AML-193 (cell line): ENCODE measurements around the gene RNF169.
A peak's percentile ranks its signal among the peaks of the same experiment; 100 is the strongest.
"Not testable (repeated sequence)": the region's sequence is repeated elsewhere in the genome, so short reads cannot be mapped to it uniquely, and the experiment has no call there.

Experiments
- DNase-seq, 2 experiments: peaks; one replicate each; lab custom pipeline; 2025; lab: John Stamatoyannopoulos, UW

The RNF169 gene

DNA sequence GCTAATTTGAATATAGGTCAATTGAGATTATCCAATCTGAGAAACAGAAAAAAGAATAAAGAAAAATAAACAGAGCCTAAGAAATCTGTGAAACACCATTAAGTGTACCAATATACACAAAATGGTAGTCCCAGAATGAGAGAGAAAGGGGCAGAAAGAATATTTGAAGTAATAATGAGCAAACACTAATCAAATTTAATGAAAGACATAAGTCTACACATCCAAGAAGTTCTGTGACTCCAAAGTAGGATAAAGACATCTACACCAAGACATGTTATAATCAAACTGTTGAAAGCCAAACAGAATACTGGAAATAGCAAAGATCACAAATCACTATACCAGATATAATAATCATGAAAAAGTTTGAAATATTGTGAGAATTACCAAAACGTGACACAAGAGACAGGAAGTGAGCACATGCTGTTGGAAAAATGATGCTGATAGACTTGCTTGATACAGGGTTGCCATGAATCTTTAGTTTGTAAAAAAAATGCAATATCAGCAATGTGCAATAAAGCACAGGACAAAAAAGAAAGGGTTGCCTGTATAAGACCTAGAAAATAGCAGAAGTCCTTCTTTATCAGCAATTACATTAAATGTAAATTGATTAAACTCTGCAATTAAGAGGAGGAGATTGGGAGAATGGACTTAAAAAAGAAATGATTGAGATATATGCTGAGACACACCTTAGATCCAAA is 75.8 kb downstream of the RNF169 start:
- DNase-seq: no peak

- DNase-seq: not testable (repeated sequence)
Measured at GRCh38 chr11:74825596-74825995, 76.9 kb downstream of the RNF169 start.

- DNase-seq: no peak
Measured at GRCh38 chr11:74826901-74827300, 78.3 kb downstream of the RNF169 start.

- no peak for DNase-seq
Measured at GRCh38 chr11:74837191-74837590, 88.5 kb downstream of the RNF169 start.

DNA sequence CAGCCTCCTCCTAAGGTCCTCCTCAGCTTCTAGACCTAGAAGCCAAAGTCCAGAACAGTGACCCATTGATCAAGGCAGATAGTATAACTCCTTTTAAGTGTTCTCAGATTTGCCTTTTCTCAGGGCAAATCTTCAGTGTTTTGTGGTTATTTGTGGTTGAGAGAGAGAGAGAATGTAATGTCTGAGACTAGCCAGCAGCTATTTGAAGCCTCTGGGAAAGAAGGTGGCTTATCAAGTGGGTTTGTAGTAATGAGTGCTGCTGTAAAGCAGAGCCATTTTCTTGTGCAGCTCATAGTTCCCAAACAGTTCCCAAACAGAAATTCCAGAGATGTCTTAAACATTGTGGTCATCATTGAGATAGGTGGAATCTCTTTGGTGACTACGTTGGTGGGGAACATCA is 89.5 kb downstream of the RNF169 start:
- no peak for DNase-seq

DNA sequence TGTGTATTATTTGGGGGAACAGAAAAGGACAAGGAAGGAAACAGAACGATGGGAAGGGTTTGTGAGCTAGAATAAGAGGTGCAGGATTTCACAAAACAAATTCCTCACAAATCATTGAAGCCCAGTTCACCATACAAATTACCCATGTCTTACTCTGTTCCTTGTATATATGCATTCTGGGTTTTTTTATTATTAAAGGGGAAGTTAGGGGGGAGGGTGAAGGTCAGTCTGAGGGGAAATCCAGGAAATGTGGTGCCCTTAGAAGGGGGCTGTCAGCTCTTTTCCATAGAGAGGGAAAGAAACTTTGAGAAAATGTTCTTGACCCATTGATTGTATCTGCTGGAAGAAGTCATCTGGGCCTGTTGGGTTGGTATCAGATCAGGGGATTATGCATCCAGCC is 90.8 kb downstream of the RNF169 start:
- no peak for DNase-seq

DNA sequence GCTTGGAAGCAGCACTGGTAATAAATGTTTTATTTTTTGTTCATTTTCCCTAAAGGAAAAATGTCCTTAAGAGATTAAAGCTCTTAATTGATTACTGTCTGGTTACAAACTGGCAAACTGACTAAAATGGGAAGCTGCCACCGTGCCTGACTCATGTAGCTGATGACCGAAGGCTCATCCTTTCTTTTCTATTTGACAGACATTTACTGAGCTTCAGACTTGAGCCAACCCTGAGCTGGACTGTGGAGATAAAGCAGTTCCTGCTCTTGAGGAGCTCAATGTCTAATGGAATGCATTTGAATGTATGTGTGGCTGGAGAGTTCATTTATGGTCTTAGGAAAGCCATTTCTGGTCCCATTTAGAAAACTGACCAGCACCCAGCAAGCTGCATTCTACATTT is 91.3 kb downstream of the RNF169 start:
- no peak for DNase-seq

DNA sequence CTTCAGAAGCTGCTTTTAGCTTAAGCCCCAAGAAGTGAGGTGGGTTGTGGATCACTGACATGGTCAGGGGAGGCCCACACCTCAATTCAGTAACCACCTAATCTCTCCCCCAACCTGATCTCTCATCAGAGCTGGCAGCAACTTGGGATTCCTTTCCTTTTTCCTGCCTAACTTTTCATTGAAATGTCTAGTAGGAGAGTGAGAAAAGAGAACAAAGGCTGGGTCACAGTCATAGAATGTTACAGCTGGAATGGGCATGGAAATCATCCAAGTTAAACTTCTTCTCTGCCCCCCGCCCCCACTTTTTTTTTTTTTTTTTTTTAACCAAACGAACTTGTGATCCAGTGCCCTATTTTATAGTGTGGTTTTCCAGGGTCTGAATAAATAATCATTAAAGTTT is 91.8 kb downstream of the RNF169 start:
- DNase-seq: no peak

GRCh38 chr11:74842967-74843366 is 94.3 kb downstream of the RNF169 start:
- no peak for DNase-seq

DNA sequence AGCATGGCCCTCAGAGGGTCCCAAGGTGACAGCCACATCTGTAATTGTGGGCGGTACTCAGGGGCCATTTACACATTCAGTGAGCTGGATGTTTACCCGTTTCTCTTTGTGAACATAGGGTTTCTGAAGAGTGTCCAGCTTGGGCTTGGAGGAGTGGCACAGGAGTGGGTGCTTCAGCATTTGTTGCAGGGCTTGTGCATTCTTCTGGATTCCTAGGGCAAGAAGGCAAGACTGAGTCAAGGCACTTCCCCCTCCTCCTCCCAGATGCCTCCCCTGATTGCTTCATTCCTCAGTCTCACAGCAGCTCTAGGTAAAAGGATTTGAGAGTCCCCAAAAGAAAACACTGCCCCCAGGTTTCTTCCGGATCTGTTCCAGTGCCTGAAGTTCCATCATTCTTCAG is 95.4 kb downstream of the RNF169 start:
- DNase-seq: no peak

GRCh38 chr11:74844865-74845264 is 96.2 kb downstream of the RNF169 start:
- no peak for DNase-seq

GRCh38 chr11:74845978-74846517 is 97.4 kb downstream of the RNF169 start:
- no peak for DNase-seq

DNA sequence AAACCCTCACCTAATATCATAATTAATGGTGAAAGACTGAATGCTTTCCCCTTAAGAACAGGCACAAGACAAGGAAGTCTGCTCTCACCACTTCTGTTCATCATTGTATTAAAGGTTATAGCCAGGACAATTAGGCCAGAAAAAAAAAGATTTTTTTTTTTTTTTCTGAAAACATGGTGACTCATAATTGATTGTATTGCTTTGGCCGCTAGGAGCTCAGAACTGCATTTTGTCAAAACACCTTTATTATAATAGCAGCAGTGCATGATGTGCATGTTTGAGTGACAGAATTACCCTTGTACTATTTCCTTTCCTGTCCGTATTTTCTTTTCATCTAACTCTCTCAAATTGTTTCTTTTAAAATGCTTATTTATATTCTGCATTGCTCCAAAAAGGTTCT is 98.1 kb downstream of the RNF169 start:
- no peak for DNase-seq

- DNase-seq: peak in 1 of 2 experiments; percentile 15
Measured at GRCh38 chr11:74847395-74847794, 98.7 kb downstream of the RNF169 start.

- DNase-seq: no peak
Measured at GRCh38 chr11:74847895-74848294, 99.2 kb downstream of the RNF169 start.

DNA sequence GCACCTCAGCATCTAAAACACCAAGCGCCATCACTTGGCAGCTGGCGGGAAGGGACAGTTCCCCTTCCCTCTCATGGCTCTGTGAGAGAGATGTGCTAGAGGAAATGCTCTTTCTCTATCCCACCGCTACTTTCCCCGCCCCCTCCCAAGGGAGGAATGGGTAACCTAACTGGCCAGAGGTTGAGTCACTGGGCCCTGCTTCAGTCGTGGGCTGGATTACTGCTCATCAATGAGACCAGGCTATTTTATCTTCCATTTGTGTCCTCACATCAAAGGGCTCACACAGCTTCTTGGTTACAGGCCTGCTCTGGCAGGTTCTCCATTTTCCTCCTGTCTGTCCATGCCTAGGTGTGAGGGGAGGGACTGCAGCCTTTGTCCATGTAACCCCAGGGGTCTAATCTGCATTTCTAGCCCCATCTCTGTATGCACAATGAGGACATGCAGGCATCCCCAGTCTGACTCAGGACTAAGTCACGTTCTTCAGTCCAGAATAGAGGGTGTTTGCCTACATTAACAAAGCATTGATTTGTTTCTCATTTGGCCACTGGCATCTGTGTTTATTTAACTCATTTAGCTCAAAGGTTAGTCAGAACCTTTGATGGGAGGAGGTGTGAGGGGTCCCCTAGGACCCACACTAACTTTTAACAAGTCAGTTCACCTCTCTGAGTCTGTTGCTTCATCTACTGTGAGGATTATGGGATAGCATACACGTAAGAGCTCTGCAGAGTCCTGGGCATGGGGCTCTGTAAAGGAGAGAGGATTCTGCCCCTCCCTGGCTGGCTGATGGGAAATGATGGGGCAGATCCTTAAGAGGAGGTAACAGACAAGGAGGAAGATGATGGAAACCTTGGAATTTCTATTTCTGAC is 101.1 kb downstream of the RNF169 start:
- DNase-seq: no peak

GRCh38 chr11:74853223-74853622 is 104.6 kb downstream of the RNF169 start:
- DNase-seq: no peak

DNA sequence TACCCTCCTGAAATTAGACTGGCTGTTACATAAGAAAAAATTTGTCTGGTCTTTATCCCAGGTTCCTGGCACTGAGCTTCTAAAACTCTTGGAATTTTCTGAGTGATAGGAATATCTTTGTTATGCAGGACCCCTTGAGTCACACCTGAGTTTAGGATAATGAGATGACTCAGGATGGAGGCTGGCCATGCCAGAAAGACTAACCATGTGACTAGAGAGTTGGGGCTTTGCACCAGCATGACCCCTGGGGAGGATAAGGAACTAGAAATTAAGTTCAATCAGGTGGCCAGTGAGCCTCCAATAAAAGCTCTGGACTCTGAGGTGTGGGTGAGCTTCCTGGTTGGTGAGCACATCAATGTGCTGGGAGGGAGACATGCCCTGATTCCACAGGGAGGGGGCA is 112.1 kb downstream of the RNF169 start:
- no peak for DNase-seq

DNA sequence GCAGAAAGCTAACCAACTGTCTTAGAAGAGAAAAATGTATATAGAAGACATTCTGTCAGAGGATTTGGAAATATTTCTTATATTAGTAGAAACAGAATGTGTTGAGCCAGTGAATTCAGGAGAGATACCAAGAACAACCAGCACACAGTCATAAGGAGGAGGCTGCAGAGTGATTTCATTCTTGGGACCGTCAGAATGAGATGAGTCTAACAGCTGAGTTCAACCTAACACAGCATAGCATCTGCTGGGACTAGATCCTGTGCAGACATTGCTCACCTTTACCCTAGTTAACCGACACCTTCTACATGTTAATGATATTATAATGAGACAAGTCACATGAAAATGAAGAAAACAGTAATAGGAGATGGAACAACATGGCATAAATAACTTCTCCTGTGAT is 114.8 kb downstream of the RNF169 start:
- DNase-seq: no peak

DNA sequence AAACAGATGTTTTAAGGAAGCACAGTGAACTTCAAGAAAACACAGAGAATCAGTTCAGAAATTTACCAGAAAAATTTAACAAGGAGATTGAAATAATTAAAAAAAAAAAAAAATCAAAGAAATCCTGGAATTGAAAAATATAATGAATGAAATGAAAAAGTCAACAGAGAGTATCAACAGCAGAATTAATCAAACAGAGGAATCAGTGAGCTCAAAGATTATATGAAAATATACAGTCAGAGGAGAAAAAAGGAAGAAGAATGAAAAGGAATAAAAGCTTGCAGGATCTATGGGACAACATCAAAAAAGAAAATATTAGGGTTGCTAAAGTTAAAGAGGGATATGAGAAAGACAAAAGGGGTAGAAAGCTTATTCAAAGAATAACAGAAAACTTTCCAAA is 117.9 kb downstream of the RNF169 start:
- DNase-seq: no peak

DNA sequence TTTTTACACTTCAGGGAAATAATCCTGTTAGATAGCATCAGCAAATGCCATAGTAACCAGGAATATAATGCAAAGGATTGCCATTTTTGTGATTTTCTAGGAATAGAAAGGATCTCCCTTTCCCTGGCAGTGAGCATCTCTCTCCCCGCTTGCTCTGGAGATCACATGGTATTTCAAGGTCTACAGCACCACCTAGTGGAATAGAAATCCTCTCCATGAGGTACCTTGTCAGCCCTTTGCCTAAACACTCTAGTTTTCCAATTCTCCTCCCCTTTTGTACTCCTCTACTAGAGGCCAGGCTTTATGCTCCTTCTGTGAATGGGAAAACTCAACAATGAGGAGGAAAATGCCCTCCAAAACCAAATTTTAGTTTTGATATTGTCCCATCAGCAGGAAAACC is 121.8 kb downstream of the RNF169 start:
- peak; percentile 60 to 61 for DNase-seq

DNA sequence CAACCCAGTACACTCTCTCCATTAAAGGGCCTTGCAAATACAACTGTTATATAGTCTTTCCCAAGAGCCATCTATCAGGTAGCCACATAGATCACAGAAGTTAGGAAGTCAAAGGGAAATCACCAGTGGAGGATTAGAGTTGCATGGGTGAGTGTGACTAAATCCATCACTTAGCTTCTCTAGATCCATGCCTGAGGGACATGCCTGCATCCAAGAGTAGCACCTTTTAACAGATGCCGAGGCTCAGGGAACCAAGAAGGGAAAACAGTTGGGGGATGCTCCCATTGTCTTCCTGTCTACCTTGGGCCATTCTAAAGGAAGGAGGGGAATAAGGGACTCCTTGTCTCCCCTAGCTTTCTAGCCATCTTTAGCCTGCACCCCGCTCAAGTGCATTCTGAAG is 122.4 kb downstream of the RNF169 start:
- DNase-seq: no peak

GRCh38 chr11:74877132-74877531 is 128.5 kb downstream of the RNF169 start:
- DNase-seq: no peak
